ENCODE data around the gene SRRM4. TPM values are rescaled to one million over a fixed set of nuclear protein-coding genes. Genes with fewer than 3 reads are reported as not detected.

Gene SRRM4
- polyA plus RNA-seq, 3 donors, result not detected

DNA sequence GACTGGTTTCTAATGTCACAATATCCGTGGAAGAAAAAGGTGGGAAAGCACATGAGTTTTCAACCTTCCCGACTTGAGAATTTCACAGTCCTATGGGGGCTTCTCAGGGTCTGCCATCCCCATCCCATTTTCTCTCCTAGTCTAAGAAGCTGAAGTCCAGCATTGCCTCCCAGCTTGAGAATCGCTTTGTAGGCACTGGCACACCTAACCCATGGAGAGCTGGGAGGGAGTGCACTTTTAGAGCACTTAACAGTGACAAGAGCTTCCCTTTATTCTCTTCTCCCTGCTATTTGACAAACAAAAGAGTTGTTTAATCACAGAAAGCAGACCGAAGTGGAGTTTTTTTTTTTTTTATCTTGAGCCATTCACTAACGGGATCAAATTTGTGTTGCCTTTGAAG, 22.8 kb upstream of the SRRM4 start:
- H3K4me2 ChIP-seq (replicated peaks; ENCODE audit: extremely low read depth, low read length, poor library complexity, severe bottlenecking), result no peak overlapping the region
- Mint-ChIP-seq H3K27ac (no peak overlapping the region), H3K27me3 (ENCODE audit: low read depth in 3 of 3) (peaks cover 0 to 1% (median 0%) of the 10 kb centered on the region in 3 donors), H3K9me3 (peaks cover 0 to 6% (median 2%) of the 10 kb centered on the region in 7 donors), H3K36me3 (no peaks in the 10 kb centered on the region), H3K4me3 (no peak overlapping the region), H3K4me1 (no peaks in the 10 kb centered on the region)
- H3K27me3 ChIP-seq (ENCODE audit: control insufficient read depth in 2 of 2, insufficient read depth in 2 of 2, low read length in 2 of 2), result no peaks in the 10 kb centered on the region
- H3K4me1 ChIP-seq (ENCODE audit: control insufficient read depth in 1 of 2, insufficient read depth in 2 of 2, low read length in 2 of 2), result no peaks in the 10 kb centered on the region
- H4K20me1 ChIP-seq (ENCODE audit: insufficient read depth, low read length), result no peaks in the 10 kb centered on the region
- no peak overlapping the region for H3K27ac ChIP-seq (ENCODE audit: low read depth in 1 of 2, low read length in 2 of 2)
- H3K9me3 ChIP-seq (replicated peaks in 1 of 2; ENCODE audit: control insufficient read depth in 1 of 2, insufficient read depth in 1 of 2, low read length in 2 of 2), result no peaks in the 10 kb centered on the region
- no peak overlapping the region for H2AFZ ChIP-seq (ENCODE audit: insufficient read depth, low read depth, low read length, poor library complexity, severe bottlenecking)
- TF ChIP-seq, protein P1, sequence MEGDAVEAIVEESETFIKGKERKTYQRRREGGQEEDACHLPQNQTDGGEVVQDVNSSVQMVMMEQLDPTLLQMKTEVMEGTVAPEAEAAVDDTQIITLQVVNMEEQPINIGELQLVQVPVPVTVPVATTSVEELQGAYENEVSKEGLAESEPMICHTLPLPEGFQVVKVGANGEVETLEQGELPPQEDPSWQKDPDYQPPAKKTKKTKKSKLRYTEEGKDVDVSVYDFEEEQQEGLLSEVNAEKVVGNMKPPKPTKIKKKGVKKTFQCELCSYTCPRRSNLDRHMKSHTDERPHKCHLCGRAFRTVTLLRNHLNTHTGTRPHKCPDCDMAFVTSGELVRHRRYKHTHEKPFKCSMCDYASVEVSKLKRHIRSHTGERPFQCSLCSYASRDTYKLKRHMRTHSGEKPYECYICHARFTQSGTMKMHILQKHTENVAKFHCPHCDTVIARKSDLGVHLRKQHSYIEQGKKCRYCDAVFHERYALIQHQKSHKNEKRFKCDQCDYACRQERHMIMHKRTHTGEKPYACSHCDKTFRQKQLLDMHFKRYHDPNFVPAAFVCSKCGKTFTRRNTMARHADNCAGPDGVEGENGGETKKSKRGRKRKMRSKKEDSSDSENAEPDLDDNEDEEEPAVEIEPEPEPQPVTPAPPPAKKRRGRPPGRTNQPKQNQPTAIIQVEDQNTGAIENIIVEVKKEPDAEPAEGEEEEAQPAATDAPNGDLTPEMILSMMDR (IDR thresholded peaks at IDR 0.05), result no peak
- WGBS (ENCODE audit: insufficient coverage), result no CpG with 5 or more reads among the region's 5 CpGs
- H3K4me3 ChIP-seq (replicated peaks in 1 of 3; ENCODE audit: low read depth in 2 of 3, low read length in 3 of 3), result no peak overlapping the region
- H3K36me3 ChIP-seq (replicated peaks in 1 of 2; ENCODE audit: control insufficient read depth in 1 of 2, insufficient read depth in 2 of 2, low read length in 2 of 2), result no peaks in the 10 kb centered on the region
- intact Hi-C loops (cut with micrococcal nuclease), result no loop called here
- H3K79me2 ChIP-seq (ENCODE audit: insufficient read depth, low read length), result no peaks in the 10 kb centered on the region
- H3K9ac ChIP-seq (ENCODE audit: insufficient read depth, low read length, poor library complexity, severe bottlenecking), result no peak overlapping the region
- no peak for DNase-seq

DNA sequence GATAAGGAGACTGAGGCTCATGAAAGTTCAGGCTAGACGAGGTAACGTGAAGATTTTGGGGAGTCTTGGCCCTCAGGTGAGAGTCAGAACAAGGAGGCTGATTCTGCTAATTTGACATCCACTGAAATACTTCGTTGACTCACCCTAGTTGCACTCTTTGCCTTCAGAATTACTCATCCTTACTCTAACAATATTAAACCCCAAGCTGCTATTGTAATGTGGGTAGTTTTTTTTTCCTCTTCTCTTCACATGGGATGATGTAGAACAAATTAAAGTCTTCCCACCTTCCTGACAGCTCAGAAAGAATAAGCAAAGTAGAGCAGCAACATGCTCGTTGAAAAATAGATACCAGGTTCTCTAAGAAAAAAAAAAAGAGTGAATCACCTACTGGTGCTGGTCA, 22.0 kb upstream of the SRRM4 start:
- H3K9ac ChIP-seq (ENCODE audit: insufficient read depth, low read length, poor library complexity, severe bottlenecking), result no peak overlapping the region
- Mint-ChIP-seq H3K4me3 (no peak overlapping the region), H3K27ac (no peak overlapping the region), H3K9me3 (peaks cover 0 to 6% (median 3%) of the 10 kb centered on the region in 7 donors), H3K36me3 (no peaks in the 10 kb centered on the region), H3K27me3 (ENCODE audit: low read depth in 3 of 3) (peaks cover 0 to 1% (median 0%) of the 10 kb centered on the region in 3 donors), H3K4me1 (no peaks in the 10 kb centered on the region)
- H3K36me3 ChIP-seq (replicated peaks in 1 of 2; ENCODE audit: control insufficient read depth in 1 of 2, insufficient read depth in 2 of 2, low read length in 2 of 2), result no peaks in the 10 kb centered on the region
- H3K4me2 ChIP-seq (replicated peaks; ENCODE audit: extremely low read depth, low read length, poor library complexity, severe bottlenecking), result no peak overlapping the region
- DNase-seq, result no peak
- no peak overlapping the region for H3K27ac ChIP-seq (ENCODE audit: low read depth in 1 of 2, low read length in 2 of 2)
- no peak overlapping the region for H2AFZ ChIP-seq (ENCODE audit: insufficient read depth, low read depth, low read length, poor library complexity, severe bottlenecking)
- intact Hi-C loops (cut with micrococcal nuclease), result no loop called here
- no CpG with 5 or more reads among the region's 4 CpGs for WGBS (ENCODE audit: insufficient coverage)
- H3K79me2 ChIP-seq (ENCODE audit: insufficient read depth, low read length), result no peaks in the 10 kb centered on the region
- no peaks in the 10 kb centered on the region for H3K27me3 ChIP-seq (ENCODE audit: control insufficient read depth in 2 of 2, insufficient read depth in 2 of 2, low read length in 2 of 2)
- no peaks in the 10 kb centered on the region for H4K20me1 ChIP-seq (ENCODE audit: insufficient read depth, low read length)
- H3K9me3 ChIP-seq (replicated peaks in 1 of 2; ENCODE audit: control insufficient read depth in 1 of 2, insufficient read depth in 1 of 2, low read length in 2 of 2), result no peaks in the 10 kb centered on the region
- no peaks in the 10 kb centered on the region for H3K4me1 ChIP-seq (ENCODE audit: control insufficient read depth in 1 of 2, insufficient read depth in 2 of 2, low read length in 2 of 2)
- TF ChIP-seq, protein P1 (IDR thresholded peaks at IDR 0.05), result no peak
- H3K4me3 ChIP-seq (replicated peaks in 1 of 3; ENCODE audit: low read depth in 2 of 3, low read length in 3 of 3), result no peak overlapping the region
